Measurements from ENCODE around the gene FAM186B. TPM values are rescaled to one million over a fixed set of nuclear protein-coding genes. Genes with fewer than 3 reads are reported as not detected.
"Not testable (repeated sequence)": the region's sequence is repeated elsewhere in the genome, so short reads cannot be mapped to it uniquely, and the experiment has no call there.

The FAM186B gene
- polyA plus RNA-seq, 6 donors from 2014 or later = 0.16 to 0.21 (median 0.17) TPM; not detected in 3

DNA sequence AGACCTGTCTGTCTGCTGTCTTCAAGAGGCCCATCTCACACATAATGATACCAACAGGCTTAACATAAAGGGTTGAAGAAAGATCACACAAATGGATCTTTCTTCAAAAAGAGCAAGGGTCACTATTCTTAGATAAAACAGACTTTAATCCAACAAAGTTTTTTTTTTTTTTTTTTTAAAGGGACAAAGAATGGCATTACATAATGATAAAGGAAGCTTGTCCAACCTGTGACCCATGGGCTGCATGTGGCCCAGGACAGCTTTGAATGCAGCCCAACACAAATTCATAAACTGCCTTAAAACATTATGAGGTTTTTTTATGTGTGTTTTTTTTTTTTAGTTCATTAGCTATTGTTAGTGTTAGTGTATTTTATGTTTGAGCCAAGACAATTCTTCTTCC is 6.8 kb upstream of the FAM186B start:
- peaks cover 0 to 11% (median 8%) of the 10 kb centered on the region in 7 donors for H3K9me3 Mint-ChIP-seq
- no peak for ATAC-seq (ENCODE audit: low read depth in 2 of 2)
- DNase-seq = no peak
- peaks cover 0 to 30% (median 13%) of the 10 kb centered on the region in 3 donors for H3K27me3 Mint-ChIP-seq
- no peak overlapping the region for H3K4me3 Mint-ChIP-seq
- H3K36me3 Mint-ChIP-seq = peaks cover 0 to 6% of the 10 kb centered on the region in 2 donors
- no peak overlapping the region for H3K27ac Mint-ChIP-seq
- no peaks in the 10 kb centered on the region for H3K4me1 Mint-ChIP-seq

DNA sequence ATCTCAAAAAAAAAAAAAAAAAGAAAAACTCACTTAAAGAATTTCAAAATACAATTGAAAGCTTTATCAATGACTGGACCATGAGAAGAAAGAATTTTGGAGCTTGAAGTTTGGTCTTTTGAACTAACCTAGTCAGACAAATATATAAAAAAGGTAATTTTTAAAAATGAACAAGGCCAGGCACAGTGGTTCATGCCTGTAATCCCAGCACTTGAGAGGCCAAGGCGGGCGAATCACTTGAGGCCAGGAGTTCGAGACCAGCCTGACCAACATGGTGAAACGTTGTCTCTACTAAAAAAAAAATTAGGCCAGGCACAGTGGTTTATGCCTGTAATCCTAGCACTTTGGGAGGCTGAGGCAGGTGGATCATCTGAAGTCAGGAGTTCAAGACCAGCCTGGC is 5.3 kb upstream of the FAM186B start:
- H3K4me1 Mint-ChIP-seq; H3K4me3 Mint-ChIP-seq; ATAC-seq (ENCODE audit: low read depth in 2 of 2); H3K36me3 Mint-ChIP-seq; DNase-seq: not testable (repeated sequence)
- Mint-ChIP-seq H3K27ac (peak overlapping the region in 1 of 6 donors; percentile 14), H3K27me3 (peaks cover 0 to 30% (median 11%) of the 10 kb centered on the region in 3 donors), H3K9me3 (peaks cover 0 to 11% (median 8%) of the 10 kb centered on the region in 7 donors)

GRCh38 chr12:49609875-49610154 is 4.4 kb upstream of the FAM186B start:
- Mint-ChIP-seq H3K4me1 (no peaks in the 10 kb centered on the region), H3K4me3 (no peak overlapping the region), H3K27ac (no peak overlapping the region), H3K27me3 (peaks cover 0 to 29% (median 11%) of the 10 kb centered on the region in 3 donors), H3K9me3 (peaks cover 0 to 11% (median 8%) of the 10 kb centered on the region in 7 donors), H3K36me3 (peaks cover 0 to 6% of the 10 kb centered on the region in 2 donors)
- ATAC-seq (ENCODE audit: low read depth in 2 of 2) (no peak), DNase-seq (no peak)

GRCh38 chr12:49609059-49609874 is 3.8 kb upstream of the FAM186B start:
- peaks cover 0 to 11% (median 8%) of the 10 kb centered on the region in 7 donors for H3K9me3 Mint-ChIP-seq

GRCh38 chr12:49604856-49605255 is 583 bp downstream of the FAM186B start:
- DNase-seq = no peak
- peaks cover 0 to 4% (median 0%) of the 10 kb centered on the region in 3 donors for H3K4me1 Mint-ChIP-seq
- H3K4me3 Mint-ChIP-seq = no peak overlapping the region
- peak overlapping the region in 1 of 6 donors; percentile 22 for H3K27ac Mint-ChIP-seq
- H3K9me3 Mint-ChIP-seq = peaks cover 0 to 2% (median 1%) of the 10 kb centered on the region in 7 donors
- H3K27me3 Mint-ChIP-seq = peaks cover 0 to 8% (median 4%) of the 10 kb centered on the region in 3 donors
- peaks cover 0 to under 1% of the 10 kb centered on the region in 2 donors for H3K36me3 Mint-ChIP-seq
- ATAC-seq (ENCODE audit: low read depth in 2 of 2) = no peak

More at GRCh38 chr12:49609059-49609874, 3.8 kb upstream of the FAM186B start:
- Mint-ChIP-seq H3K4me1 (no peaks in the 10 kb centered on the region), H3K36me3 (peaks cover 0 to 6% of the 10 kb centered on the region in 2 donors), H3K27me3 (peaks cover 0 to 24% (median 11%) of the 10 kb centered on the region in 3 donors), H3K4me3 (no peak overlapping the region), H3K27ac (no peak overlapping the region)
- ATAC-seq (ENCODE audit: low read depth in 2 of 2) (no peak), DNase-seq (no peak)

DNA sequence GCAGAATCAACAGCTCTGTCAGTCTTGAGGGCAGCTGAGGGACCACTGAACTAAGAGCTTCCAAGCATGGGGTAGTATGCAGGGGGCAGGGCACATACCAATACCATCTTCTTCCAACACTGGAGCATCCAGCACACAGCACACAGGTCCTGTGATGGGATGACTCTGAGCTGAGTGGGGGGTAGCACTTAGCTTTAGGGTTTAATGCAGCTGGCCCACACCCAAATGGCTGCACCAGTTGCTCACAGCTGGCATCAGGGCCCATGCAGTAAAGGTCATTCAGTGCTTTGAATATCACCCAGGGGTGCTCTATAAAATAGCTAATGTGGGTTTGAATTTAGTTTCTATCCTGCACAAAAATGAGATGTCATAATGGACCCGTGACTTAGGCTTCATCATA is 1.7 kb downstream of the FAM186B start:
- peaks cover 0 to 4% (median 0%) of the 10 kb centered on the region in 3 donors for H3K27me3 Mint-ChIP-seq
- H3K9me3 Mint-ChIP-seq = no peaks in the 10 kb centered on the region
- H3K4me1 Mint-ChIP-seq = peaks cover 5 to 10% (median 5%) of the 10 kb centered on the region in 3 donors
- no peak overlapping the region for H3K4me3 Mint-ChIP-seq
- DNase-seq = no peak
- no peak for ATAC-seq (ENCODE audit: low read depth in 2 of 2)
- H3K36me3 Mint-ChIP-seq = no peaks in the 10 kb centered on the region
- H3K27ac Mint-ChIP-seq = no peak overlapping the region

DNA sequence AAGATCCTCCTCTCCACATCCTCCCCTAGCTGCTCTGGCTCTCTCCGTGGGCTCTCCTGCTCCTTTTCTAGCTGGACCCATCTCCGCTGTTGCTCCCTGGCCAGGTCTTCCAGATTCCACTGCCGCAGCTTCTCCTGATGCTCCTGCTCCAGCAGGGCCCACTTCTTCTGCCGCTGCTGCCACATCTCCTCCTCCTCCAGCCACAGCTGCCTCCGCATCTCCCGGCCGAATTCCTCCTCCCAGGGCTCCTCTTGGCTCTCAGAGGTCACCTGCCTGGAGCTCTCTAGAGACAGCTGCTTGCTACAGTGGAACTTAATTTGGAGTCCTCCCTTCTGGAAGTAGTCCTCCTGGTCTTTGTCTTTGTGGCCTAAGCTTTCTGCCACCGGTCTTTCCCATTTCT is 5.5 kb downstream of the FAM186B start:
- H3K27me3 Mint-ChIP-seq = no peaks in the 10 kb centered on the region
- no peak overlapping the region for H3K27ac Mint-ChIP-seq

DNA sequence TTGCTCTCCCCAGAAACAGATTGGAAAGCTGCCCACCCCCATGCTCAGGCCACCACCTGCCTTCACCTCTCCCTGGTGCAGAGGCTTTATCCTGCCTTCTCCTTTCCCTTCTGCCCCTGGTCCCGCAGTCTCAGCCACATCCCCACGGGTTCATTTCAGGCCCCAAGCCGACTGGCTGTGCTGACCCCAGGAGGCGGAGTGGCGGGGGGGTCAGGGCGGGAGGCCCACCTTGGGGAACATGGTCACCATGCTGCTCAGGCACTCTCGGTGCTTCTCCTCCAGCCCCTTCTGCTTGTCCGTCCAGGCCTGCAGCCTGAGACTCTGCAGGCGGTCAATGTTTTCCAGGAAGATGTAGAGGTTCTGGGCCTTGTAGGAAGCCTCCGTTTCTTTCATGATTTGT is 6.9 kb downstream of the FAM186B start:
- no peak overlapping the region for H3K27ac Mint-ChIP-seq

More for the DNA sequence above, 5.5 kb downstream of the FAM186B start:
- ATAC-seq (ENCODE audit: low read depth in 2 of 2) (no peak), DNase-seq (no peak)
- Mint-ChIP-seq H3K36me3 (no peaks in the 10 kb centered on the region), H3K4me3 (peak overlapping the region in 1 of 8 donors; percentile 67), H3K4me1 (peaks cover 5 to 14% (median 10%) of the 10 kb centered on the region in 3 donors), H3K9me3 (no peaks in the 10 kb centered on the region)

GRCh38 chr12:49588721-49589516 is 16.5 kb downstream of the FAM186B start:
- H3K27ac Mint-ChIP-seq = peak overlapping the region in 2 of 6 donors; percentile 68 to 79
- no peak for ATAC-seq (ENCODE audit: low read depth in 2 of 2)
- peaks cover 19 to 26% of the 10 kb centered on the region in 2 donors for H3K36me3 Mint-ChIP-seq
- no peak for DNase-seq
- H3K4me3 Mint-ChIP-seq = no peak overlapping the region
- H3K27me3 Mint-ChIP-seq = no peaks in the 10 kb centered on the region
- H3K9me3 Mint-ChIP-seq = peaks cover 2 to 15% (median 4%) of the 10 kb centered on the region in 7 donors
- H3K4me1 Mint-ChIP-seq = no peaks in the 10 kb centered on the region

More for the DNA sequence above, 6.9 kb downstream of the FAM186B start:
- Mint-ChIP-seq H3K9me3 (no peaks in the 10 kb centered on the region), H3K27me3 (no peaks in the 10 kb centered on the region), H3K4me1 (peaks cover 5 to 14% (median 10%) of the 10 kb centered on the region in 3 donors), H3K36me3 (no peaks in the 10 kb centered on the region), H3K4me3 (no peak overlapping the region)
- ATAC-seq (ENCODE audit: low read depth in 2 of 2) (no peak), DNase-seq (no peak)

DNA sequence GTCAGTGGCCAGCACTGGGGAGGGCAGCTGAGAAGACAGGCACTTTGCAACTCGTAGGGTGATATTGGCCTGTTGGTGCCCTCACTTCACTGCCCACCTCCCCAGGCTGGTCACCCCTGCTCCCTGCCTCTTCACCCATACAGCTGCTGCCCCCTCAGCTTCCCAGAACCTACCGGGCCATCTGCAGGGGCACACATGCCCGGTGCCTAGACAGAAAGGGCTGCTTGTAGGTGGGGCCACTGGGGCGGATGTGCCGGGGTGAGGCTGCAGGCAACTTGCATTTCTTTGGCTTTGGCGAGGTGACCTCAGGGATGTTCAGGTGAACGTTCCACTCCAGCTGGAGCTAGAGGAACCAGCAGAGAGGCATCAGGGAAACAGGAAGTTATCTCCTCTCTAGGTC is 17.2 kb downstream of the FAM186B start:
- Mint-ChIP-seq H3K36me3 (peaks cover 19 to 31% of the 10 kb centered on the region in 2 donors), H3K4me3 (no peak overlapping the region), H3K4me1 (no peaks in the 10 kb centered on the region), H3K9me3 (peaks cover 2 to 15% (median 4%) of the 10 kb centered on the region in 7 donors), H3K27me3 (no peaks in the 10 kb centered on the region), H3K27ac (no peak overlapping the region)
- ATAC-seq (ENCODE audit: low read depth in 2 of 2) = no peak
- no peak for DNase-seq

DNA sequence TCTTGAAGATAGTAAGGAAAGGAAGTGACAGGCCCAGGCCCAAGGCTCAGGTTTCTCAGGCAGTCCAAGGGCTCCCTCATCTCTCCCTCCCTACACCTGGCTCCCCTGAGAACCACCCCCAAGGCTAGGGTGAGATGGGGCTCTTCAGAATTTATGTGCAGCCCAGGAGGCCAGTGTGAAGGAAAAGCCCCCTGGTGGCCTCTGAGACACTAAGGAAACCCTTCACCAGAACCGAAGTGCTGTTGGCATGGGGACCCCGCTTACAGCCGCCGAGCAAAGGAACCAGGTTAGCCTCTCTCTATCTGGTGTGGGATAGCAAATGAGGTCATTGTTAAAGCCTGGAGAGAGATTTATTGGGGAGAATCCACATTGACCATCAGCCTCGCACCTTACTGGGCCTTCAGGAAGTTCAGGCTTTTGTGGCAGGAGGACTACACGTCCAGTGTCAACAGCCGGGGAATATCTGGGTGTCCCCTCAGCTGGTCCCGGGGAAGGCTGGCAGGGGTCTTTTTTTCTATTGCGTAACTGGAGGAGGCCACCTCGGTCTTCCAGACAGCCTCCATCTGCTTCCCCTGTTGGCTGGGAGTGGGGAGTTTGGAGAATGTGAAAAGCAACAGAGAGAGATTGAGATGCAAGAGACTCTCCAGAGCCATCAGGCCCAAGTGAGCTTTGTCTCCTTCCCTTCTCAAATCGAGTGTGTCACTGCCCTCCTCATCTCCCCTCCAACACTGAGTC is 18.1 kb downstream of the FAM186B start:
- peaks cover 19 to 31% of the 10 kb centered on the region in 2 donors for H3K36me3 Mint-ChIP-seq
- ATAC-seq (ENCODE audit: low read depth in 2 of 2) (no peak), DNase-seq (no peak)
- peaks cover 1 to 5% (median 4%) of the 10 kb centered on the region in 3 donors for H3K4me1 Mint-ChIP-seq
- H3K9me3 Mint-ChIP-seq = peaks cover 2 to 15% (median 4%) of the 10 kb centered on the region in 7 donors
- H3K27ac Mint-ChIP-seq = peak overlapping the region in 1 of 6 donors; percentile 32
- H3K27me3 Mint-ChIP-seq = no peaks in the 10 kb centered on the region
- H3K4me3 Mint-ChIP-seq = no peak overlapping the region

GRCh38 chr12:49585477-49586459 is 19.7 kb downstream of the FAM186B start:
- Mint-ChIP-seq H3K36me3 (peaks cover 15 to 27% of the 10 kb centered on the region in 2 donors), H3K4me1 (peaks cover 2 to 18% (median 14%) of the 10 kb centered on the region in 3 donors), H3K9me3 (peaks cover 0 to 5% (median 2%) of the 10 kb centered on the region in 7 donors), H3K27ac (peak overlapping the region in 2 of 6 donors; percentile 5 to 86), H3K4me3 (no peak overlapping the region), H3K27me3 (no peaks in the 10 kb centered on the region)
- no peak for DNase-seq
- ATAC-seq (ENCODE audit: low read depth in 2 of 2) = no peak

Measured in naive B cell (primary cell).